SU-DHL-6 (cell line): ENCODE measurements around the gene PCARE.
"Not testable (repeated sequence)": the region's sequence is repeated elsewhere in the genome, so short reads cannot be mapped to it uniquely, and the experiment has no call there.

Source experiments
- H2AFZ ChIP-seq: fragments of 200-600 bp; sonication (generic); 2 replicates; pipeline ENCODE4 v1.6.1; 2014; ENCODE audit warnings: low read depth, mild to moderate bottlenecking, moderate library complexity, mixed read lengths, antibody characterized with exemption, low read length; ENCODE audit not compliant: severe bottlenecking
- H3F3A ChIP-seq: fragments of 200-600 bp; shearing (Covaris generic); 2 replicates; pipeline ENCODE4 v1.6.0; 2016; ENCODE audit warnings: antibody characterized with exemption, mild to moderate bottlenecking; ENCODE audit not compliant: insufficient read depth
- H3K27ac ChIP-seq: fragments of 200-600 bp; sonication (generic); 2 replicates; pipeline ENCODE4 v1.5.1; 2016; ENCODE audit warnings: low read depth, mild to moderate bottlenecking, low read length, moderate library complexity, mixed read lengths
- H3K27me3 ChIP-seq: fragments of 200-600 bp; sonication (generic), shearing (Covaris generic); 2 replicates; pipeline ENCODE4 v1.6.0; 2014; ENCODE audit warnings: mild to moderate bottlenecking, low read length
- H3K36me3 ChIP-seq: fragments of 200-600 bp; sonication (generic); 2 replicates; pipeline ENCODE4 v1.6.1; 2014; ENCODE audit warnings: mild to moderate bottlenecking, low read length, mixed read lengths
- H3K4me2 ChIP-seq: fragments of 300-600, 200-600 bp; shearing (Covaris generic), sonication (generic); 2 replicates; pipeline ENCODE4 v1.6.0; 2014; ENCODE audit warnings: low read length, low read depth, mild to moderate bottlenecking; ENCODE audit not compliant: poor library complexity, severe bottlenecking
- H3K4me3 ChIP-seq: fragments of 200-600 bp; sonication (generic); 2 replicates; pipeline ENCODE4 v1.5.1; 2014; ENCODE audit warnings: antibody characterized with exemption, low read length, mild to moderate bottlenecking, mixed read lengths; ENCODE audit not compliant: insufficient read depth, poor library complexity, severe bottlenecking
- H3K79me2 ChIP-seq: fragments of 200-600 bp; sonication (generic); 2 replicates; pipeline ENCODE4 v1.6.1; 2014; ENCODE audit warnings: mild to moderate bottlenecking, low read length, moderate library complexity; ENCODE audit not compliant: insufficient read depth
- H3K9ac ChIP-seq: fragments of 200-600 bp; sonication (generic); 2 replicates; pipeline ENCODE4 v1.7.0; 2014; ENCODE audit warnings: mild to moderate bottlenecking, low read length
- H3K9me2 ChIP-seq: fragments of 200-600 bp; sonication (generic); replicated peaks from 2 replicates; pipeline ENCODE4 v1.6.1; 2014; ENCODE audit warnings: low read length; ENCODE audit not compliant: insufficient read depth
- H3K9me3 ChIP-seq: fragments of 200-600 bp; sonication (generic); 2 replicates; pipeline ENCODE4 v1.6.1; 2014; ENCODE audit warnings: low read length, mixed read lengths; ENCODE audit not compliant: insufficient read depth
- H4K20me1 ChIP-seq: fragments of 200-600 bp; sonication (generic); 2 replicates; pipeline ENCODE4 v1.6.1; 2014; ENCODE audit warnings: low read depth, mild to moderate bottlenecking, antibody characterized with exemption, low read length, moderate library complexity, mixed read lengths
- CTCF ChIP-seq: fragments of 200-600 bp; sonication (generic); IDR thresholded peaks from one replicate; pipeline ENCODE4 v1.5.1; 2017; ENCODE audit warnings: antibody characterized with exemption, mild to moderate bottlenecking, low read length, moderate library complexity; ENCODE audit not compliant: insufficient read depth, poor library complexity, severe bottlenecking
- EZH2phosphoT487 ChIP-seq: fragments of 200-600 bp; sonication (generic), shearing (Covaris generic); conservative IDR thresholded peaks from 2 replicates; pipeline ENCODE4 v1.6.1; 2018; ENCODE audit warnings: mild to moderate bottlenecking, antibody characterized with exemption, low read length, moderate library complexity, mixed read lengths

PCARE gene

GRCh38 chr2:29109246-29109645 is 34.9 kb upstream of the PCARE start:
- H2AFZ ChIP-seq: no peak overlapping the region
- no peaks in the 10 kb centered on the region for H3K27me3 ChIP-seq
- TF ChIP-seq CTCF (no peak), EZH2phosphoT487 (no peak)
- H3K79me2 ChIP-seq: no peaks in the 10 kb centered on the region
- H3F3A ChIP-seq: no peaks in the 10 kb centered on the region
- no peak overlapping the region for H3K27ac ChIP-seq
- no peak overlapping the region for H3K4me3 ChIP-seq
- H3K9me3 ChIP-seq: no peaks in the 10 kb centered on the region
- no peak overlapping the region for H3K9ac ChIP-seq
- H4K20me1 ChIP-seq: no peaks in the 10 kb centered on the region
- no peaks in the 10 kb centered on the region for H3K9me2 ChIP-seq
- no peaks in the 10 kb centered on the region for H3K36me3 ChIP-seq
- H3K4me2 ChIP-seq: no peak overlapping the region

GRCh38 chr2:29108225-29108624 is 33.9 kb upstream of the PCARE start:
- Histone ChIP-seq H3K9ac (no peak overlapping the region), H3K4me2 (no peak overlapping the region), H2AFZ (no peak overlapping the region), H3K79me2 (no peaks in the 10 kb centered on the region), H4K20me1 (no peaks in the 10 kb centered on the region), H3K4me3 (no peak overlapping the region), H3K36me3 (no peaks in the 10 kb centered on the region), H3K9me2 (no peaks in the 10 kb centered on the region), H3F3A (no peaks in the 10 kb centered on the region), H3K27me3 (no peaks in the 10 kb centered on the region), H3K9me3 (no peaks in the 10 kb centered on the region), H3K27ac (no peak overlapping the region)
- TF ChIP-seq EZH2phosphoT487 (no peak), CTCF (no peak)

GRCh38 chr2:29107547-29107946 is 33.2 kb upstream of the PCARE start:
- not testable (repeated sequence) for H3K4me3 ChIP-seq, H3K79me2 ChIP-seq, H3K9me3 ChIP-seq, H3K27ac ChIP-seq, H3K27me3 ChIP-seq, H3K36me3 ChIP-seq, H3K9me2 ChIP-seq, H4K20me1 ChIP-seq, H3K9ac ChIP-seq, H3F3A ChIP-seq, H2AFZ ChIP-seq, H3K4me2 ChIP-seq

GRCh38 chr2:29106980-29107388 is 32.7 kb upstream of the PCARE start:
- no peaks in the 10 kb centered on the region for H3K79me2 ChIP-seq
- no peak overlapping the region for H3K9ac ChIP-seq
- H3K9me2 ChIP-seq: no peaks in the 10 kb centered on the region
- H3K4me2 ChIP-seq: no peak overlapping the region
- no peak overlapping the region for H3K27ac ChIP-seq
- H2AFZ ChIP-seq: no peak overlapping the region
- H3F3A ChIP-seq: no peaks in the 10 kb centered on the region
- no peaks in the 10 kb centered on the region for H3K9me3 ChIP-seq
- H4K20me1 ChIP-seq: no peaks in the 10 kb centered on the region
- no peak overlapping the region for H3K4me3 ChIP-seq
- no peaks in the 10 kb centered on the region for H3K36me3 ChIP-seq
- TF ChIP-seq EZH2phosphoT487: no peak
- TF ChIP-seq CTCF: no peak
- H3K27me3 ChIP-seq: no peaks in the 10 kb centered on the region
